Caco-2 (cell line): ENCODE results near the gene MYO15A. TPM values are rescaled to one million over a fixed set of nuclear protein-coding genes. Genes with fewer than 3 reads are reported as not detected.

ENCODE experiments used
- BruUV-seq: library from RNA; stranded (reverse); fragments of 400-500 nt; replicated peaks from 2 replicates; lab custom pipeline; 2021; lab: Mats Ljungman, UMichigan
- CTCF ChIA-PET: fragments of 300-600 bp; sonication (Branson Sonifier 250); formaldehyde crosslinking; loops from one replicate; lab custom pipeline; 2022; ENCODE audit warnings: antibody characterized with exemption; lab: Charles Lee
- POLR2A ChIA-PET: fragments of 300-600 bp; sonication (Branson Sonifier 250); formaldehyde crosslinking; loops from one replicate; lab custom pipeline; 2022; ENCODE audit warnings: antibody characterized with exemption; lab: Charles Lee
- DNase-seq, 2 experiments: peaks; one replicate each; pipeline versions ENCODE4 v3.0.0 to v3.0.0-alpha.2; 2020 to 2022
- H3K27me3 ChIP-seq: replicated peaks from 2 replicates; pipeline ENCODE4 v1.6.0; 2011; ENCODE audit warnings: low read length; ENCODE audit not compliant: control insufficient read depth, insufficient read depth
- H3K36me3 ChIP-seq: 2 replicates; pipeline ENCODE4 v1.5.1; 2011; ENCODE audit warnings: low read length; ENCODE audit not compliant: control insufficient read depth, insufficient read depth
- H3K4me1 ChIP-seq: fragments of 250-450 bp; sonication (Bioruptor Pico); 2 replicates; pipeline ENCODE4 v1.5.1; 2020; ENCODE audit warnings: mild to moderate bottlenecking
- H3K4me3 ChIP-seq: 2 replicates; pipeline ENCODE4 v1.5.1; 2011; ENCODE audit warnings: low read depth, mild to moderate bottlenecking, control low read depth, low read length
- H3K9me3 ChIP-seq: fragments of 250-450 bp; sonication (Bioruptor Pico); 2 replicates; pipeline ENCODE4 v1.5.1; 2020; ENCODE audit warnings: mild to moderate bottlenecking, moderate library complexity
- H3K27ac Mint-ChIP-seq: one replicate; pipeline ENCODE4 v1.8.0; 2022; ENCODE audit warnings: mixed read lengths; ENCODE audit not compliant: unreplicated experiment
- H3K27me3 Mint-ChIP-seq: one replicate; pipeline ENCODE4 v1.8.0; 2022; ENCODE audit warnings: mixed read lengths; ENCODE audit not compliant: insufficient read depth, unreplicated experiment
- H3K36me3 Mint-ChIP-seq: one replicate; pipeline ENCODE4 v1.8.0; 2022; ENCODE audit warnings: mild to moderate bottlenecking, mixed read lengths; ENCODE audit not compliant: insufficient read depth, unreplicated experiment
- H3K4me1 Mint-ChIP-seq: one replicate; pipeline ENCODE4 v1.8.0; 2022; ENCODE audit warnings: low read depth, mixed read lengths; ENCODE audit not compliant: unreplicated experiment
- H3K4me3 Mint-ChIP-seq: one replicate; pipeline ENCODE4 v1.8.0; 2022; ENCODE audit warnings: mild to moderate bottlenecking, moderate library complexity, mixed read lengths; ENCODE audit not compliant: unreplicated experiment
- H3K9me3 Mint-ChIP-seq: one replicate; pipeline ENCODE4 v1.8.0; 2022; ENCODE audit warnings: mixed read lengths; ENCODE audit not compliant: unreplicated experiment
- intact Hi-C: fragments of 100-400 bp; cut with micrococcal nuclease; formaldehyde crosslinking; loops from one replicate; pipeline ENCODE4 v1.10.0; 2022; ENCODE audit not compliant: unreplicated experiment
- total RNA-seq: library from RNA; stranded (reverse); gene quantifications from 2 replicates; pipeline ENCODE4 v1.2.3, GENCODE V29; 2022
- TF ChIP-seq, protein P1 (sequence below), 2 experiments: fragments of 200-600 bp in 1 of 2; IDR thresholded peaks; 1 replicate in 1 of 2; 2 replicates in 1 of 2; pipeline versions ENCODE4 v1.5.1 to v1.8.0; 2011 to 2022; ENCODE audit warnings: antibody characterized with exemption in 1 of 2, control low read depth in 1 of 2, inconsistent platforms in 1 of 2, low read depth in 1 of 2, low read length in 1 of 2, mild to moderate bottlenecking in 1 of 2, moderate library complexity in 1 of 2; ENCODE audit not compliant: insufficient read depth in 1 of 2, severe bottlenecking in 1 of 2, unreplicated experiment in 1 of 2

MYO15A gene
- total RNA-seq, 1 experiment from 2014 or later: not detected

DNA sequence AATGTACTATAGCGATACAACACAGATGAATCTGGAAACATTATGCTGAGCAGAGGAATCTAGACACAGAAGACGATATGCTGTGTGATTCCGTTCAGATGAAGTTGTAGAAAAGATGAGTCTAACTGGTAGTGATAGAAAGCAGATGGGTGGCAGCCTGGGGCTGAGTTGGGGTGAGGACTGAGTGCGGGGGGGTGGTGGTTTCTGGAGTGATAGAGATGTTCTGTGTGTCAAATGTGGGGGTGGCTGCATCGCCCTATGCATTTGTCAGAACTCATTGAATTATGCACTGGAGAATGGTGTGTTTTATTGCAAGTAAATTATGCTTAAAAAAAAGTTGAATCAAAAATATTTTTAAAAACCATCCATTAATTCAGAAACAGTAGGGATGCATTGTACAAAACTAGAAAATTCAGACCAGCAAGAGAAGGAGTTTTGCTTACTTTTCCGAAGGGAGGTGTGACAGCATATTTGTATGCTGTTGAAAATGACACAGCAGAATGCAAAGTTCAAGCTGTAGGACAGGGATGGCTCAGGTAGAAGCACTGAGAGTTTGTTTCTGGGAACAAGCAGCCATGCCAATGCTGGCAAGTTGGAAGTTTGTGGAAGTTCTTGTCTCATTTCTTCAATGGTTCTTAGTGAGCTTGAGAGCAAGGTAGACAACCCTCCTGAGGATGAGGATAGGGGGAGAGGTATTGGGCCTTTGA is 33.8 kb upstream of the MYO15A start:
- no peaks in the 10 kb centered on the region; the same call in none of the 2 replicates for H3K4me1 ChIP-seq
- Mint-ChIP-seq H3K27ac (no peak overlapping the region), H3K36me3 (no peaks in the 10 kb centered on the region), H3K9me3 (no peaks in the 10 kb centered on the region), H3K27me3 (no peaks in the 10 kb centered on the region), H3K4me1 (peaks cover 8% of the 10 kb centered on the region), H3K4me3 (no peak overlapping the region)
- no peak overlapping the region for H3K4me3 ChIP-seq
- no peak for DNase-seq
- no peaks in the 10 kb centered on the region for H3K36me3 ChIP-seq
- intact Hi-C loops: loop anchor here (10.0 kb wide), 1 partner anchor 60 kb away; no protein-coding TSS in a partner anchor
- no peaks in the 10 kb centered on the region for H3K27me3 ChIP-seq
- ChIA-PET CTCF (no interaction called here), POLR2A (no interaction called here)
- TF ChIP-seq, protein P1, sequence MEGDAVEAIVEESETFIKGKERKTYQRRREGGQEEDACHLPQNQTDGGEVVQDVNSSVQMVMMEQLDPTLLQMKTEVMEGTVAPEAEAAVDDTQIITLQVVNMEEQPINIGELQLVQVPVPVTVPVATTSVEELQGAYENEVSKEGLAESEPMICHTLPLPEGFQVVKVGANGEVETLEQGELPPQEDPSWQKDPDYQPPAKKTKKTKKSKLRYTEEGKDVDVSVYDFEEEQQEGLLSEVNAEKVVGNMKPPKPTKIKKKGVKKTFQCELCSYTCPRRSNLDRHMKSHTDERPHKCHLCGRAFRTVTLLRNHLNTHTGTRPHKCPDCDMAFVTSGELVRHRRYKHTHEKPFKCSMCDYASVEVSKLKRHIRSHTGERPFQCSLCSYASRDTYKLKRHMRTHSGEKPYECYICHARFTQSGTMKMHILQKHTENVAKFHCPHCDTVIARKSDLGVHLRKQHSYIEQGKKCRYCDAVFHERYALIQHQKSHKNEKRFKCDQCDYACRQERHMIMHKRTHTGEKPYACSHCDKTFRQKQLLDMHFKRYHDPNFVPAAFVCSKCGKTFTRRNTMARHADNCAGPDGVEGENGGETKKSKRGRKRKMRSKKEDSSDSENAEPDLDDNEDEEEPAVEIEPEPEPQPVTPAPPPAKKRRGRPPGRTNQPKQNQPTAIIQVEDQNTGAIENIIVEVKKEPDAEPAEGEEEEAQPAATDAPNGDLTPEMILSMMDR (IDR thresholded peaks at IDR 0.05; ENCODE audit: insufficient read depth in 1 of 2, low read depth in 1 of 2, low read length in 1 of 2, severe bottlenecking in 1 of 2, unreplicated experiment in 1 of 2): no peak
- no peaks in the 10 kb centered on the region for H3K9me3 ChIP-seq
- BruUV-seq: no TSS peak

DNA sequence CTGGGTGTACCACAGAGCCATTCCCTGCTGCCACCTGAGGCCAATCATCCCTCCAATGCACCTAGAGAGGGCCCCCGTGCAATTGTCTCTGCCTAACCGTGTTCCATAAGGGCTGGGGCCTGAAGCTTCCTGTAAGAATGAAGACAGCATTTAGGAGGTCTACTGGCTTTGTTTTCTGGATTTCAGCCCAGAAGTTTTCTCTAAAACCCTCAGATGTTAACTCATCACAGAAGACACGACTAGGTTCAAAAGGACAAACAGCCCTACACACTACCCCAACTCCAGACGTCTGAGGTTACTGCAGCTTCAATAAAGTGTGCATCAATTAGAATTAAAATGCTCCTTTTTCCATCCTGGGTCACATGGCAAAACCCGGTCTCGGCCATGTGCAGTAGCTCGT is 31.6 kb upstream of the MYO15A start:
- no peaks in the 10 kb centered on the region for H3K9me3 ChIP-seq
- H3K27me3 ChIP-seq: no peaks in the 10 kb centered on the region
- DNase-seq: no peak
- no peaks in the 10 kb centered on the region for H3K36me3 ChIP-seq
- Mint-ChIP-seq H3K27ac (no peak overlapping the region), H3K4me3 (no peak overlapping the region), H3K4me1 (peaks cover 8% of the 10 kb centered on the region), H3K9me3 (no peaks in the 10 kb centered on the region), H3K27me3 (no peaks in the 10 kb centered on the region), H3K36me3 (no peaks in the 10 kb centered on the region)
- no TSS peak for BruUV-seq
- TF ChIP-seq, protein P1 (IDR thresholded peaks at IDR 0.05; ENCODE audit: insufficient read depth in 1 of 2, low read depth in 1 of 2, low read length in 1 of 2, severe bottlenecking in 1 of 2, unreplicated experiment in 1 of 2): no peak
- intact Hi-C loops: loop anchor here (10.0 kb wide), 1 partner anchor 58 kb away; no protein-coding TSS in a partner anchor
- no peaks in the 10 kb centered on the region; the same call in none of the 2 replicates for H3K4me1 ChIP-seq
- ChIA-PET POLR2A (no interaction called here), CTCF (no interaction called here)
- H3K4me3 ChIP-seq: no peak overlapping the region

DNA sequence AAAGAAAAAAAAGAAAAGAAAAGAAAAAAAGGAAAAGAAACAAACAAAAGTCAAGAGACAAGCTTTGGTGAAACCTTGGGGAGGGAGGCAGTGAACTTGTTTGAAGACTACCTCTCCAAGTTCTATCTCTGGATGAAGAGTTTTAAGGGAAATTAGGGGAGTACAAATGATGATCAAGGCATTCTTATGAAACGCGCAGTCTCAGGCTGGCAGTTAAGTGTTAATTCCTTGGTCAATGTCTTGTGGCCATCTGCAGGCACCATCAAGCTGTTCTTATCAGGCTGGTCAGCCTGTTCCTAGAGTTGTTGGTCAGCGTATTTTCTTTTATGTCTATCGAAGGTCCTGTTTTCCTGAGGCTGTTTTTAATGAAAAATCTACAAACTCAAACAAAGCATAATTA is 29.0 kb upstream of the MYO15A start:
- peaks cover 14% of the 10 kb centered on the region for H3K4me1 Mint-ChIP-seq
- intact Hi-C loops: loop anchor here (10.0 kb wide), 1 partner anchor 55 kb away; no protein-coding TSS in a partner anchor
- no peaks in the 10 kb centered on the region for H3K36me3 Mint-ChIP-seq
- Histone ChIP-seq H3K9me3 (no peaks in the 10 kb centered on the region), H3K4me1 (no peaks in the 10 kb centered on the region; the same call in none of the 2 replicates), H3K4me3 (no peak overlapping the region), H3K36me3 (no peaks in the 10 kb centered on the region), H3K27me3 (no peaks in the 10 kb centered on the region)
- TF ChIP-seq, protein P1 (IDR thresholded peaks at IDR 0.05; ENCODE audit: insufficient read depth in 1 of 2, low read depth in 1 of 2, low read length in 1 of 2, severe bottlenecking in 1 of 2, unreplicated experiment in 1 of 2): no peak
- ChIA-PET POLR2A (no interaction called here), CTCF (no interaction called here)
- no peaks in the 10 kb centered on the region for H3K27me3 Mint-ChIP-seq
- no peak for DNase-seq
- H3K9me3 Mint-ChIP-seq: no peaks in the 10 kb centered on the region
- no peak overlapping the region for H3K27ac Mint-ChIP-seq
- BruUV-seq: no TSS peak
- no peak overlapping the region for H3K4me3 Mint-ChIP-seq
